Measurements from ENCODE around the gene EPHA10. TPM values are rescaled to one million over a fixed set of nuclear protein-coding genes. Genes with fewer than 3 reads are reported as not detected.
A peak's percentile ranks its signal among the peaks of the same experiment; 100 is the strongest.

The EPHA10 gene
- total RNA-seq, 1 experiment from 2014 or later, result 1.0 TPM

- no peaks in the 10 kb centered on the region for H3K9me3 Mint-ChIP-seq (ENCODE audit: unreplicated experiment)
- no peak overlapping the region for H3K27ac Mint-ChIP-seq (ENCODE audit: low read depth, unreplicated experiment)
- peaks cover 13% of the 10 kb centered on the region for H3K27me3 Mint-ChIP-seq (ENCODE audit: insufficient read depth, unreplicated experiment)
- no peak for TF ChIP-seq CTCF (IDR thresholded peaks at IDR 0.05; ENCODE audit: unreplicated experiment)
- H3K36me3 Mint-ChIP-seq (ENCODE audit: insufficient read depth, unreplicated experiment), result no peaks in the 10 kb centered on the region
- ChIA-PET POLR2A (no interaction called here), CTCF (no interaction called here)
- BruUV-seq (replicated peaks), result no TSS peak
- no peaks in the 10 kb centered on the region for H3K4me1 Mint-ChIP-seq (ENCODE audit: insufficient read depth, unreplicated experiment)
- DNase-seq (ENCODE audit: unreplicated experiment), result no peak
- H3K4me3 Mint-ChIP-seq (ENCODE audit: unreplicated experiment), result peak overlapping the region; percentile 53
- intact Hi-C loops (cut with micrococcal nuclease), result no loop called here
Observed at GRCh38 chr1:37753473-37754321, 11.2 kb downstream of the EPHA10 start.

GRCh38 chr1:37752583-37753471 is 12.1 kb downstream of the EPHA10 start:
- no peak for DNase-seq (ENCODE audit: unreplicated experiment)
- no peak for TF ChIP-seq CTCF (IDR thresholded peaks at IDR 0.05; ENCODE audit: unreplicated experiment)
- intact Hi-C loops (cut with micrococcal nuclease), result no loop called here
- Mint-ChIP-seq H3K36me3 (ENCODE audit: insufficient read depth, unreplicated experiment) (no peaks in the 10 kb centered on the region), H3K27ac (ENCODE audit: low read depth, unreplicated experiment) (no peak overlapping the region), H3K27me3 (ENCODE audit: insufficient read depth, unreplicated experiment) (peaks cover 13% of the 10 kb centered on the region), H3K4me3 (ENCODE audit: unreplicated experiment) (peak overlapping the region; percentile 54), H3K4me1 (ENCODE audit: insufficient read depth, unreplicated experiment) (no peaks in the 10 kb centered on the region), H3K9me3 (ENCODE audit: unreplicated experiment) (no peaks in the 10 kb centered on the region)
- ChIA-PET CTCF (no interaction called here), POLR2A (interaction anchor here (0.6 kb wide), 1 partner anchor 11 kb away, joined by 3 read pairs; no protein-coding TSS in a partner anchor)
- no TSS peak for BruUV-seq (replicated peaks)

- DNase-seq (ENCODE audit: unreplicated experiment), result no peak
- intact Hi-C loops (cut with micrococcal nuclease), result no loop called here
- ChIA-PET POLR2A (interaction anchor here (0.6 kb wide), 1 partner anchor 10 kb away, joined by 3 read pairs; no protein-coding TSS in a partner anchor), CTCF (no interaction called here)
- Mint-ChIP-seq H3K4me1 (ENCODE audit: insufficient read depth, unreplicated experiment) (no peaks in the 10 kb centered on the region), H3K4me3 (ENCODE audit: unreplicated experiment) (peak overlapping the region; percentile 54), H3K27ac (ENCODE audit: low read depth, unreplicated experiment) (no peak overlapping the region), H3K9me3 (ENCODE audit: unreplicated experiment) (no peaks in the 10 kb centered on the region), H3K27me3 (ENCODE audit: insufficient read depth, unreplicated experiment) (peaks cover 13% of the 10 kb centered on the region), H3K36me3 (ENCODE audit: insufficient read depth, unreplicated experiment) (no peaks in the 10 kb centered on the region)
- BruUV-seq (replicated peaks), result no TSS peak
- no peak for TF ChIP-seq CTCF (IDR thresholded peaks at IDR 0.05; ENCODE audit: unreplicated experiment)
Observed at GRCh38 chr1:37752213-37752582, 12.7 kb downstream of the EPHA10 start.

GRCh38 chr1:37748565-37748964 is 16.4 kb downstream of the EPHA10 start:
- POLR2A ChIA-PET, result no interaction called here
- no peak for TF ChIP-seq CTCF (IDR thresholded peaks at IDR 0.05; ENCODE audit: unreplicated experiment)
- peaks cover 10% of the 10 kb centered on the region for H3K27me3 Mint-ChIP-seq (ENCODE audit: insufficient read depth, unreplicated experiment)
- CTCF ChIA-PET, result no interaction called here
- no peak overlapping the region for H3K27ac Mint-ChIP-seq (ENCODE audit: low read depth, unreplicated experiment)
- intact Hi-C loops (cut with micrococcal nuclease), result no loop called here
- DNase-seq (ENCODE audit: unreplicated experiment), result no peak
- H3K36me3 Mint-ChIP-seq (ENCODE audit: insufficient read depth, unreplicated experiment), result no peaks in the 10 kb centered on the region
- no peaks in the 10 kb centered on the region for H3K4me1 Mint-ChIP-seq (ENCODE audit: insufficient read depth, unreplicated experiment)
- no TSS peak for BruUV-seq (replicated peaks)
- H3K9me3 Mint-ChIP-seq (ENCODE audit: unreplicated experiment), result no peaks in the 10 kb centered on the region
- no peak overlapping the region for H3K4me3 Mint-ChIP-seq (ENCODE audit: unreplicated experiment)
